HepG2 (cell line): ENCODE results near the gene PRRT1. TPM values are rescaled to one million over a fixed set of nuclear protein-coding genes. Genes with fewer than 3 reads are reported as not detected.
A peak's percentile ranks its signal among the peaks of the same experiment; 100 is the strongest.

Source experiments
- ATAC-seq: fragments of 200-7000 bp; cut with Tn5 transposase; 3 replicates; pipeline ENCODE4 v1.9.1; 2020; ENCODE audit warnings: mild to moderate bottlenecking, moderate library complexity
- BruUV-seq: library from RNA; stranded (reverse); fragments of 400-500 nt; replicated peaks from 2 replicates; lab custom pipeline; 2021; lab: Mats Ljungman, UMichigan
- CTCF ChIA-PET: fragments of 300-600 bp; formaldehyde crosslinking; extraction: SDS; loops from one replicate; lab custom pipeline; 2021; ENCODE audit warnings: low total read pairs, inconsistent platforms, low intra/inter-chr PET ratio; lab: Yijun Ruan, JAX
- POLR2A ChIA-PET: fragments of 350-600 bp; sonication (Branson Sonifier 250); formaldehyde crosslinking; loops from one replicate; lab custom pipeline; 2020; ENCODE audit warnings: antibody characterized with exemption, inconsistent platforms; lab: Yijun Ruan, JAX
- DNase-seq: peaks from one replicate; pipeline ENCODE4 v3.0.0-alpha.2; 2015; ENCODE audit warnings: low spot score
- FAIRE-seq: peaks from 3 replicates; lab custom pipeline; 2011; peaks lifted over from hg19 to GRCh38; lab: Jason Lieb, UNC
- H2AFZ ChIP-seq: one replicate; pipeline ENCODE4 v1.6.1; 2011; ENCODE audit warnings: low read length, inconsistent platforms
- H3K27ac ChIP-seq: fragments of 300-600 bp; 3 replicates; pipeline ENCODE4 v1.8.0; 2011; ENCODE audit warnings: mixed run types, mild to moderate bottlenecking, mixed read lengths, low read length, inconsistent platforms; ENCODE audit not compliant: insufficient read depth; ENCODE audit errors: extremely low read length
- H3K27me3 ChIP-seq, 2 experiments: fragments of 200-600 bp in 1 of 2; 2 replicates in 1 of 2; 3 replicates in 1 of 2; pipeline versions ENCODE4 v1.6.0 to v1.8.0; 2011; ENCODE audit warnings: low read length in 2 of 2, mild to moderate bottlenecking in 2 of 2, moderate library complexity in 2 of 2, inconsistent platforms in 1 of 2; ENCODE audit not compliant: insufficient read depth in 2 of 2, control insufficient read depth in 1 of 2
- H3K36me3 ChIP-seq, 2 experiments: fragments of 200-600 bp in 1 of 2; replicated peaks in 1 of 2; 2 replicates in 1 of 2; 3 replicates in 1 of 2; pipeline versions ENCODE4 v1.5.1 to v1.8.0; 2011; ENCODE audit warnings: low read length in 2 of 2, inconsistent platforms in 1 of 2; ENCODE audit not compliant: insufficient read depth in 2 of 2, control insufficient read depth in 1 of 2
- H3K4me1 ChIP-seq: 2 replicates; pipeline ENCODE4 v1.5.1; 2012; ENCODE audit warnings: low read length, inconsistent platforms; ENCODE audit not compliant: insufficient read depth
- H3K4me2 ChIP-seq: 2 replicates; pipeline ENCODE4 v1.6.0; 2011; ENCODE audit warnings: low read depth, low read length, inconsistent platforms
- H3K4me3 ChIP-seq, 3 experiments: fragments of 200-600 bp in 1 of 3; sonication (generic), shearing (Covaris generic) in 1 of 3; replicated peaks in 1 of 3; 2 replicates each; pipeline ENCODE4 v1.5.1; 2011 to 2016; ENCODE audit warnings: low read length in 3 of 3, inconsistent platforms in 2 of 3, low read depth in 2 of 3, mild to moderate bottlenecking in 2 of 3, control low read depth in 1 of 3, mixed read lengths in 1 of 3; ENCODE audit not compliant: insufficient read depth in 1 of 3
- H3K79me2 ChIP-seq: one replicate; pipeline ENCODE4 v1.6.1; 2011; ENCODE audit warnings: low read length, inconsistent platforms; ENCODE audit not compliant: insufficient read depth
- H3K9ac ChIP-seq: 2 replicates; pipeline ENCODE4 v1.6.0; 2011; ENCODE audit warnings: mild to moderate bottlenecking, low read depth, low read length, inconsistent platforms; ENCODE audit not compliant: insufficient read depth
- H3K9me3 ChIP-seq: 2 replicates; pipeline ENCODE4 v1.5.1; 2012; ENCODE audit warnings: mild to moderate bottlenecking, low read length
- H4K20me1 ChIP-seq: 2 replicates; pipeline ENCODE4 v1.6.0; 2011; ENCODE audit warnings: inconsistent platforms, mild to moderate bottlenecking, low read length, moderate library complexity; ENCODE audit not compliant: insufficient read depth
- ATRX ChIP-seq: sonication (generic); formaldehyde crosslinking; IDR thresholded peaks from 2 replicates; pipeline ENCODE4 v1.4.0; 2020; ENCODE audit warnings: missing genetic modification reagents, borderline replicate concordance
- DMAP1 ChIP-seq: IDR thresholded peaks from 2 replicates; pipeline ENCODE4 v1.6.1; 2016
- HDAC2 ChIP-seq: sonication (generic); formaldehyde crosslinking; IDR thresholded peaks from 2 replicates; pipeline ENCODE4 v1.4.0; 2020; ENCODE audit warnings: missing genetic modification reagents
- MZF1 ChIP-seq: sonication (generic); formaldehyde crosslinking; IDR thresholded peaks from 2 replicates; pipeline ENCODE4 v1.8.1; 2023; ENCODE audit warnings: mild to moderate bottlenecking, missing genetic modification reagents, borderline replicate concordance
- POLR2G ChIP-seq: fragments of 200-400 bp; formaldehyde crosslinking; IDR thresholded peaks from 2 replicates; pipeline ENCODE4 v1.6.1; 2018; ENCODE audit warnings: mild to moderate bottlenecking, low read depth, low read length, moderate library complexity
- SP140L ChIP-seq: sonication (generic); formaldehyde crosslinking; IDR thresholded peaks from 2 replicates; pipeline ENCODE4 v1.4.0; 2020; ENCODE audit warnings: missing genetic modification reagents, borderline replicate concordance
- ZBTB8A ChIP-seq: sonication (generic); formaldehyde crosslinking; IDR thresholded peaks from 2 replicates; pipeline ENCODE4 v1.4.0; 2020; ENCODE audit warnings: mild to moderate bottlenecking, low read depth, missing genetic modification reagents, borderline replicate concordance
- ZMYM2 ChIP-seq: sonication (generic); formaldehyde crosslinking; IDR thresholded peaks from 2 replicates; pipeline ENCODE4 v1.8.0; 2022; ENCODE audit warnings: mild to moderate bottlenecking, missing genetic modification reagents
- ZMYM3 ChIP-seq: sonication (generic); formaldehyde crosslinking; IDR thresholded peaks from 2 replicates; pipeline ENCODE4 v1.5.1; 2020; ENCODE audit warnings: mild to moderate bottlenecking, missing genetic modification reagents
- ZNF841 ChIP-seq: sonication (generic); formaldehyde crosslinking; IDR thresholded peaks from 2 replicates; pipeline ENCODE4 v1.8.1; 2023; ENCODE audit warnings: missing genetic modification reagents, borderline replicate concordance
- ZNF879 ChIP-seq: sonication (generic); formaldehyde crosslinking; IDR thresholded peaks from 2 replicates; pipeline ENCODE4 v1.8.1; 2023; ENCODE audit warnings: missing genetic modification reagents
- WGBS: methylation state at CpG from one replicate; pipeline ENCODE4 v1.1.6; 2017; ENCODE audit warnings: low lambda C conversion rate; 5-methylcytosine and 5-hydroxymethylcytosine counted together
- in situ Hi-C: cut with HindIII; loops from 2 replicates; pipeline ENCODE4 v1.10.0; 2017; ENCODE audit warnings: low pct_unique_long_range_greater_than_20kb; ENCODE audit not compliant: extremely low pct_ligation_motif_present
- intact Hi-C: fragments of 100-400 bp; cut with micrococcal nuclease; formaldehyde crosslinking; loops from one replicate; pipeline ENCODE4 v1.10.0; 2022; ENCODE audit not compliant: unreplicated experiment
- polyA plus RNA-seq, 8 experiments: library from polyadenylated mRNA; depleted of rRNA in 3 of 8; stranded (reverse) in 7 of 8; unstranded in 1 of 8; fragments of >200 nt; fragmentation: Illumina TruSeq in 4 of 8; extraction: Trizol in 4 of 8; gene quantifications; 2 replicates each; pipeline versions ENCODE4 v1.2.1 to v1.2.3, GENCODE V29; 2011 to 2016; ENCODE audit warnings: low read depth in 4 of 8, missing spikeins in 1 of 8, mixed read lengths in 1 of 8; ENCODE audit not compliant: insufficient read depth in 1 of 8
- total RNA-seq, 5 experiments: library from RNA; depleted of rRNA; stranded (reverse); fragments of >200 nt; fragmentation: Illumina TruSeq; extraction: Trizol; gene quantifications; 2 replicates each; pipeline ENCODE4 v1.2.3, GENCODE V29; 2016; ENCODE audit warnings: low read depth in 1 of 5
- TF ChIP-seq, protein P1 (sequence below): sonication (generic); formaldehyde crosslinking; IDR thresholded peaks from 2 replicates; pipeline ENCODE4 v1.8.0; 2022; ENCODE audit warnings: mild to moderate bottlenecking, missing genetic modification reagents; ENCODE audit not compliant: insufficient replicate concordance
- TF ChIP-seq, protein P2 (sequence below), 2 experiments: sonication (generic) in 1 of 2; formaldehyde crosslinking in 1 of 2; IDR thresholded peaks; 2 replicates each; pipeline versions ENCODE4 v1.5.1 to v1.6.1; 2011 to 2020; ENCODE audit warnings: borderline replicate concordance in 1 of 2, low read depth in 1 of 2, low read length in 1 of 2, mild to moderate bottlenecking in 1 of 2, missing genetic modification reagents in 1 of 2, moderate library complexity in 1 of 2
- TF ChIP-seq, protein P3 (sequence below): sonication (generic); formaldehyde crosslinking; IDR thresholded peaks from 2 replicates; pipeline ENCODE4 v1.5.0; 2020; ENCODE audit warnings: missing genetic modification reagents, mild to moderate bottlenecking, borderline replicate concordance
- TF ChIP-seq, protein P4 (sequence below): sonication (generic); formaldehyde crosslinking; IDR thresholded peaks from 2 replicates; pipeline ENCODE4 v1.4.0; 2020; ENCODE audit warnings: mild to moderate bottlenecking, missing genetic modification reagents
- TF ChIP-seq, protein P5 (sequence below): sonication (generic); formaldehyde crosslinking; IDR thresholded peaks from 2 replicates; pipeline ENCODE4 v1.8.0; 2022; ENCODE audit warnings: low read depth, missing genetic modification reagents

Gene PRRT1
- total and polyA plus RNA-seq, 2 of the 13 experiments (the other 11 are each of a cell fraction or from before 2014, with no cell fraction given), result 0.64 to 1.4 TPM

DNA sequence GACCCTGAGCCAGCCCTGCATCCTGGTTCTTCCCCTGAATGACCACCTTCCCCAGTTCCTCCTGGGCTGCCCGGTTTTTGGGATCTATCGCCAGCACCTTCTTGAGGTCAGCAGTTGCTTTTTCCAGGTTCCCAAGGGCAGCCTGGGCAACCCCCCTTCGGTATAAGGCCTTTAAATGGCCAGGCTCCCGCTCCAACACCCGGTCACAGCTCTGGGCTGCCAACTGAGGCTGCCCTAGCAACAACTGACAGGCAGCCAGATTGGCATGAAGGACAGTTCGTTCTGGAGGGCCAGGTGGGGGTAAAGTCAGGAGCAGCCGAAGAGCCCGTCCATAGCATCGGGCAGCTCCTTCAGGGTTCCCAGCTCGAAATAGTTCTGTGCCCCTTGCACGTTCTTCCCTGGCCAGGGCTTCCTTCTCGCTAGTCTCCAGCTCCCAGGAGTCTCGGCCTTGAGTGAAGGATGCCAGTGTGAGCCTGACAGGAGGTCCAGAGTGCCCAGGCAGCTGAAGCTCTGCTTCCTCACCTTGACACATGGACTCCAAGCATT, 22.9 kb downstream of the PRRT1 start:
- H3K4me1 ChIP-seq, result peaks cover 33% of the 10 kb centered on the region
- no peaks in the 10 kb centered on the region for H4K20me1 ChIP-seq
- ATAC-seq (no peak), FAIRE-seq (no peak), DNase-seq (no peak)
- WGBS, result 74% methylated on average over 13 of the region's 13 CpGs
- no TSS peak for BruUV-seq
- peak overlapping the region; percentile 75 for H3K9ac ChIP-seq
- intact Hi-C loops, result loop anchor here (1.0 kb wide), 1 partner anchor 49 kb away; the partner anchor contains the start of gene RNF5
- peak overlapping the region; percentile 56 for H3K27ac ChIP-seq
- in situ Hi-C loops, result no loop called here
- H3K27me3 ChIP-seq, result peaks cover 0 to 3% of the 10 kb centered on the region in 2 experiments; a peak in 2 of 5 replicates
- peak overlapping the region; percentile 79 to 100 (median 87) for H3K4me3 ChIP-seq
- peaks cover 0 to 19% of the 10 kb centered on the region in 2 experiments; a peak in 3 of 5 replicates for H3K36me3 ChIP-seq
- peak overlapping the region; percentile 93 for H3K4me2 ChIP-seq
- POLR2A ChIA-PET, result interaction anchor here (0.7 to 4.4 kb wide), 25 partner anchors 8 to 843 kb away, joined by 3 to 35 read pairs (median 4); partner anchors contain the start of genes AGPAT1, APOM, HSPA1B and PBX2
- no peaks in the 10 kb centered on the region for H3K9me3 ChIP-seq
- CTCF ChIA-PET, result no interaction called here
- no peak overlapping the region for H2AFZ ChIP-seq
- H3K79me2 ChIP-seq, result peaks cover 25% of the 10 kb centered on the region
- TF ChIP-seq, protein P1, sequence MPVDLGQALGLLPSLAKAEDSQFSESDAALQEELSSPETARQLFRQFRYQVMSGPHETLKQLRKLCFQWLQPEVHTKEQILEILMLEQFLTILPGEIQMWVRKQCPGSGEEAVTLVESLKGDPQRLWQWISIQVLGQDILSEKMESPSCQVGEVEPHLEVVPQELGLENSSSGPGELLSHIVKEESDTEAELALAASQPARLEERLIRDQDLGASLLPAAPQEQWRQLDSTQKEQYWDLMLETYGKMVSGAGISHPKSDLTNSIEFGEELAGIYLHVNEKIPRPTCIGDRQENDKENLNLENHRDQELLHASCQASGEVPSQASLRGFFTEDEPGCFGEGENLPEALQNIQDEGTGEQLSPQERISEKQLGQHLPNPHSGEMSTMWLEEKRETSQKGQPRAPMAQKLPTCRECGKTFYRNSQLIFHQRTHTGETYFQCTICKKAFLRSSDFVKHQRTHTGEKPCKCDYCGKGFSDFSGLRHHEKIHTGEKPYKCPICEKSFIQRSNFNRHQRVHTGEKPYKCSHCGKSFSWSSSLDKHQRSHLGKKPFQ (CRISPR knock-in tag), result no peak
- TF ChIP-seq, protein P2, sequence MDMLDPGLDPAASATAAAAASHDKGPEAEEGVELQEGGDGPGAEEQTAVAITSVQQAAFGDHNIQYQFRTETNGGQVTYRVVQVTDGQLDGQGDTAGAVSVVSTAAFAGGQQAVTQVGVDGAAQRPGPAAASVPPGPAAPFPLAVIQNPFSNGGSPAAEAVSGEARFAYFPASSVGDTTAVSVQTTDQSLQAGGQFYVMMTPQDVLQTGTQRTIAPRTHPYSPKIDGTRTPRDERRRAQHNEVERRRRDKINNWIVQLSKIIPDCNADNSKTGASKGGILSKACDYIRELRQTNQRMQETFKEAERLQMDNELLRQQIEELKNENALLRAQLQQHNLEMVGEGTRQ (IDR thresholded peaks at IDR 0.05; ENCODE audit: low read depth, low read length), result no peak
- TF ChIP-seq, protein P2 (CRISPR knock-in tag; IDR thresholded peaks at IDR 0.05; ENCODE audit: borderline replicate concordance), result no peak
- TF ChIP-seq, protein P3, sequence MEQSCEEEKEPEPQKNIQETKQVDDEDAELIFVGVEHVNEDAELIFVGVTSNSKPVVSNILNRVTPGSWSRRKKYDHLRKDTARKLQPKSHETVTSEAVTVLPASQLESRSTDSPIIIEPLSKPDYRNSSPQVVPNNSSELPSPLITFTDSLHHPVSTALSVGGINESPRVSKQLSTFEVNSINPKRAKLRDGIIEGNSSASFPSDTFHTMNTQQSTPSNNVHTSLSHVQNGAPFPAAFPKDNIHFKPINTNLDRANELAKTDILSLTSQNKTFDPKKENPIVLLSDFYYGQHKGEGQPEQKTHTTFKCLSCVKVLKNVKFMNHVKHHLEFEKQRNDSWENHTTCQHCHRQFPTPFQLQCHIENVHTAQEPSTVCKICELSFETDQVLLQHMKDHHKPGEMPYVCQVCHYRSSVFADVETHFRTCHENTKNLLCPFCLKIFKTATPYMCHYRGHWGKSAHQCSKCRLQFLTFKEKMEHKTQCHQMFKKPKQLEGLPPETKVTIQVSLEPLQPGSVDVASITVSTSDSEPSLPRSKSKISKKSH, result peak; percentile 55; the same call in 1 of the 2 replicates
- TF ChIP-seq, protein P4, sequence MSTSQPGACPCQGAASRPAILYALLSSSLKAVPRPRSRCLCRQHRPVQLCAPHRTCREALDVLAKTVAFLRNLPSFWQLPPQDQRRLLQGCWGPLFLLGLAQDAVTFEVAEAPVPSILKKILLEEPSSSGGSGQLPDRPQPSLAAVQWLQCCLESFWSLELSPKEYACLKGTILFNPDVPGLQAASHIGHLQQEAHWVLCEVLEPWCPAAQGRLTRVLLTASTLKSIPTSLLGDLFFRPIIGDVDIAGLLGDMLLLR (CRISPR knock-in tag), result 0 out of 2 replicates have a peak, but pooled peaks have one; percentile 33
- TF ChIP-seq ZBTB8A (CRISPR knock-in tag) (no peak), DMAP1 (CRISPR knock-in tag) (no peak), ATRX (CRISPR knock-in tag) (no peak), SP140L (CRISPR knock-in tag) (no peak), ZNF879 (no peak), MZF1 (CRISPR knock-in tag) (0 out of 2 replicates have a peak, but pooled peaks have one; percentile 21), POLR2G (no peak), ZNF841 (CRISPR knock-in tag) (no peak), ZMYM3 (CRISPR knock-in tag) (no peak), ZMYM2 (CRISPR knock-in tag) (no peak), HDAC2 (CRISPR knock-in tag) (no peak)
- TF ChIP-seq, protein P5, sequence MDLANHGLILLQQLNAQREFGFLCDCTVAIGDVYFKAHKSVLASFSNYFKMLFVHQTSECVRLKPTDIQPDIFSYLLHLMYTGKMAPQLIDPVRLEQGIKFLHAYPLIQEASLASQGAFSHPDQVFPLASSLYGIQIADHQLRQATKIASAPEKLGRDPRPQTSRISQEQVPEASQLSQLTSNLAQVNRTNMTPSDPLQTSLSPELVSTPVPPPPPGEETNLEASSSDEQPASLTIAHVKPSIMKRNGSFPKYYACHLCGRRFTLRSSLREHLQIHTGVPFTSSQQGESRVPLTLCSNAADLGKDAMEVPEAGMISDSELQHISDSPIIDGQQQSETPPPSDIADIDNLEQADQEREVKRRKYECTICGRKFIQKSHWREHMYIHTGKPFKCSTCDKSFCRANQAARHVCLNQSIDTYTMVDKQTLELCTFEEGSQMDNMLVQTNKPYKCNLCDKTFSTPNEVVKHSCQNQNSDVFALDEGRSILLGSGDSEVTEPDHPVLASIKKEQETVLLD (CRISPR knock-in tag), result no peak
